Upper lobe of left lung (tissue), 4 donors: ENCODE data around the gene LAMB4.

Experiments used
- EP300 ChIP-seq, 4 donors: sonication (generic); formaldehyde crosslinking; IDR thresholded peaks; one replicate each; pipeline ENCODE4 v1.5.1; 2017; ENCODE audit warnings: antibody characterized with exemption in 4 of 4, control low read depth in 2 of 4
- POLR2A ChIP-seq, 4 donors: fragments of 450-650 bp; IDR thresholded peaks; one replicate each; pipeline ENCODE4 v1.5.1; 2016 to 2017; ENCODE audit warnings: antibody characterized with exemption in 4 of 4, mild to moderate bottlenecking in 2 of 4
- TF ChIP-seq, protein P1 (sequence below), 6 experiments: fragments of 450-650 bp in 4 of 6; fragments of 200-600 bp in 2 of 6; sonication (generic) in 2 of 6; IDR thresholded peaks; one replicate each; pipeline ENCODE4 v1.5.1; 2016 to 2019; ENCODE audit warnings: antibody characterized with exemption in 6 of 6

DNA sequence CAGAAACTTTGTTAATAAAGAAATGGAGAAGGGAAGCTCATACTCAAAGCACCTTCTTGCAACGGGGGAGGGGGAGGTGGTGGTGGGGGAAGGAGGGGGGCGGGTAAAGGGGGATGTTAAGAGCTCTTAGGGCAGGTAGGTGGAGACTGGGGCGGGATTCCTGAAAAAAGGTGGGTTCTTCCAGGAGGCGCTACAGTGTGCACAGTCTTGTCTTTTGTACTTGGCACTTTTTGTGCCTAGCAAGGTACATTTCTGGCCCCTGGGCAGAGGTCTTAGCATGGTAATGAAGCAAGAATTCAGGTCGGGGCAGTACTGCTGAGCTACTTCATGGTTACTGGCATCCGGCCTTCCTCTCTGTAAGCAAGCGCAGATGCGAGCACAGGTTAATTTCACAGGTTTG, 15.2 kb upstream of the LAMB4 start:
- TF ChIP-seq, protein P1, sequence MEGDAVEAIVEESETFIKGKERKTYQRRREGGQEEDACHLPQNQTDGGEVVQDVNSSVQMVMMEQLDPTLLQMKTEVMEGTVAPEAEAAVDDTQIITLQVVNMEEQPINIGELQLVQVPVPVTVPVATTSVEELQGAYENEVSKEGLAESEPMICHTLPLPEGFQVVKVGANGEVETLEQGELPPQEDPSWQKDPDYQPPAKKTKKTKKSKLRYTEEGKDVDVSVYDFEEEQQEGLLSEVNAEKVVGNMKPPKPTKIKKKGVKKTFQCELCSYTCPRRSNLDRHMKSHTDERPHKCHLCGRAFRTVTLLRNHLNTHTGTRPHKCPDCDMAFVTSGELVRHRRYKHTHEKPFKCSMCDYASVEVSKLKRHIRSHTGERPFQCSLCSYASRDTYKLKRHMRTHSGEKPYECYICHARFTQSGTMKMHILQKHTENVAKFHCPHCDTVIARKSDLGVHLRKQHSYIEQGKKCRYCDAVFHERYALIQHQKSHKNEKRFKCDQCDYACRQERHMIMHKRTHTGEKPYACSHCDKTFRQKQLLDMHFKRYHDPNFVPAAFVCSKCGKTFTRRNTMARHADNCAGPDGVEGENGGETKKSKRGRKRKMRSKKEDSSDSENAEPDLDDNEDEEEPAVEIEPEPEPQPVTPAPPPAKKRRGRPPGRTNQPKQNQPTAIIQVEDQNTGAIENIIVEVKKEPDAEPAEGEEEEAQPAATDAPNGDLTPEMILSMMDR (IDR thresholded peaks at IDR 0.05), result no peak
- TF ChIP-seq EP300 (IDR thresholded peaks at IDR 0.05), result no peak
- no peak for TF ChIP-seq POLR2A (IDR thresholded peaks at IDR 0.05)
